Measurements from ENCODE around the gene MGP. TPM values are rescaled to one million over a fixed set of nuclear protein-coding genes. Genes with fewer than 3 reads are reported as not detected.

MGP gene
- polyA plus RNA-seq, 1 of the 3 experiments (the other 2 are of a cell fraction), result 76.2 TPM

DNA sequence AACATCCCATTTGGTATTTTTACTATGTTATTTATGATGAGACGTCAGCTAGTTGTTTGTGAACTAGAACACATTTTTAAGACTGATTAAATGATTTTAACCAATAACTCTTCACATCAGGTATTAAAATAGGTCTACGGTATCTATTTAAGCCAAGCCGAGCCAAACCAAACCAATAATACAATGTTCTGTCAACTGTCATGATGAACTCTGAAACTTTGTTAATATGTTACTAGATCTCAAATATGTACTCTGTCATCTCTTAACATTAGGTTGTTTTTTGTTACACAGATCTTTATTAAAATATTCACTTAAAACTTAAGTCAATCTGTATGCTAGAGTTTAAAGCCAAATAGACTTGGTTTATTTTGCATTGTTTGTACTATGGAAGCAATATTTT is 43.3 kb downstream of the MGP start:
- peak overlapping the region; percentile 20; the same call in 1 of the 2 replicates for H3K4me2 ChIP-seq
- DNase-seq, result no peak
- no peaks in the 10 kb centered on the region for H4K20me1 ChIP-seq (ENCODE audit: insufficient read depth)
- H3K9me3 ChIP-seq, result no peaks in the 10 kb centered on the region
- peaks cover 7 to 10% of the 10 kb centered on the region in 2 experiments; a peak in 3 of 4 replicates for H3K4me1 ChIP-seq (ENCODE audit: control insufficient read depth in 1 of 2, insufficient read depth in 2 of 2, low read depth in 1 of 2, low read length in 1 of 2)
- no peaks in the 10 kb centered on the region for H3K27me3 ChIP-seq (ENCODE audit: insufficient read depth)
- H3K79me2 ChIP-seq (ENCODE audit: insufficient read depth), result no peaks in the 10 kb centered on the region
- no peaks in the 10 kb centered on the region for H3K9me2 ChIP-seq
- no peak overlapping the region for H3K4me3 ChIP-seq (ENCODE audit: low read depth in 2 of 2, low read length in 1 of 2)
- CTCF ChIA-PET, result no interaction called here
- TF ChIP-seq, protein P1, sequence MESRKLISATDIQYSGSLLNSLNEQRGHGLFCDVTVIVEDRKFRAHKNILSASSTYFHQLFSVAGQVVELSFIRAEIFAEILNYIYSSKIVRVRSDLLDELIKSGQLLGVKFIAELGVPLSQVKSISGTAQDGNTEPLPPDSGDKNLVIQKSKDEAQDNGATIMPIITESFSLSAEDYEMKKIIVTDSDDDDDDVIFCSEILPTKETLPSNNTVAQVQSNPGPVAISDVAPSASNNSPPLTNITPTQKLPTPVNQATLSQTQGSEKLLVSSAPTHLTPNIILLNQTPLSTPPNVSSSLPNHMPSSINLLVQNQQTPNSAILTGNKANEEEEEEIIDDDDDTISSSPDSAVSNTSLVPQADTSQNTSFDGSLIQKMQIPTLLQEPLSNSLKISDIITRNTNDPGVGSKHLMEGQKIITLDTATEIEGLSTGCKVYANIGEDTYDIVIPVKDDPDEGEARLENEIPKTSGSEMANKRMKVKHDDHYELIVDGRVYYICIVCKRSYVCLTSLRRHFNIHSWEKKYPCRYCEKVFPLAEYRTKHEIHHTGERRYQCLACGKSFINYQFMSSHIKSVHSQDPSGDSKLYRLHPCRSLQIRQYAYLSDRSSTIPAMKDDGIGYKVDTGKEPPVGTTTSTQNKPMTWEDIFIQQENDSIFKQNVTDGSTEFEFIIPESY (IDR thresholded peaks at IDR 0.05; ENCODE audit: borderline replicate concordance, low read depth), result no peak
- TF ChIP-seq, protein P2, sequence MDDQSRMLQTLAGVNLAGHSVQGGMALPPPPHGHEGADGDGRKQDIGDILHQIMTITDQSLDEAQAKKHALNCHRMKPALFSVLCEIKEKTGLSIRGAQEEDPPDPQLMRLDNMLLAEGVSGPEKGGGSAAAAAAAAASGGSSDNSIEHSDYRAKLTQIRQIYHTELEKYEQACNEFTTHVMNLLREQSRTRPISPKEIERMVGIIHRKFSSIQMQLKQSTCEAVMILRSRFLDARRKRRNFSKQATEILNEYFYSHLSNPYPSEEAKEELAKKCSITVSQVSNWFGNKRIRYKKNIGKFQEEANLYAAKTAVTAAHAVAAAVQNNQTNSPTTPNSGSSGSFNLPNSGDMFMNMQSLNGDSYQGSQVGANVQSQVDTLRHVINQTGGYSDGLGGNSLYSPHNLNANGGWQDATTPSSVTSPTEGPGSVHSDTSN (IDR thresholded peaks at IDR 0.05), result no peak
- TF ChIP-seq TAF1 (IDR thresholded peaks at IDR 0.05; ENCODE audit: borderline replicate concordance, low read depth, low read length), result no peak
- TF ChIP-seq FOXJ3 (CRISPR knock-in tag; IDR thresholded peaks at IDR 0.05), result no peak
- no peak for TF ChIP-seq NFIC (IDR thresholded peaks at IDR 0.05; ENCODE audit: borderline replicate concordance)
- TF ChIP-seq, protein P3, sequence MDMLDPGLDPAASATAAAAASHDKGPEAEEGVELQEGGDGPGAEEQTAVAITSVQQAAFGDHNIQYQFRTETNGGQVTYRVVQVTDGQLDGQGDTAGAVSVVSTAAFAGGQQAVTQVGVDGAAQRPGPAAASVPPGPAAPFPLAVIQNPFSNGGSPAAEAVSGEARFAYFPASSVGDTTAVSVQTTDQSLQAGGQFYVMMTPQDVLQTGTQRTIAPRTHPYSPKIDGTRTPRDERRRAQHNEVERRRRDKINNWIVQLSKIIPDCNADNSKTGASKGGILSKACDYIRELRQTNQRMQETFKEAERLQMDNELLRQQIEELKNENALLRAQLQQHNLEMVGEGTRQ (IDR thresholded peaks at IDR 0.05; ENCODE audit: borderline replicate concordance, low read depth, low read length), result no peak
- no peak for TF ChIP-seq RFX5 (IDR thresholded peaks at IDR 0.05; ENCODE audit: low read length)
- no peak for TF ChIP-seq EP300 (IDR thresholded peaks at IDR 0.05; ENCODE audit: borderline replicate concordance in 1 of 2, low read depth in 1 of 2, low read length in 1 of 2)
- no peak for TF ChIP-seq FOXM1 (IDR thresholded peaks at IDR 0.05; ENCODE audit: low read depth)
- TF ChIP-seq SMC3 (IDR thresholded peaks at IDR 0.05; ENCODE audit: low read depth, low read length), result no peak
- no peak for TF ChIP-seq FOSL2 (IDR thresholded peaks at IDR 0.05; ENCODE audit: borderline replicate concordance, low read depth)
- no peak for TF ChIP-seq RCOR1 (IDR thresholded peaks at IDR 0.05; ENCODE audit: low read length)
- TF ChIP-seq, protein P4, sequence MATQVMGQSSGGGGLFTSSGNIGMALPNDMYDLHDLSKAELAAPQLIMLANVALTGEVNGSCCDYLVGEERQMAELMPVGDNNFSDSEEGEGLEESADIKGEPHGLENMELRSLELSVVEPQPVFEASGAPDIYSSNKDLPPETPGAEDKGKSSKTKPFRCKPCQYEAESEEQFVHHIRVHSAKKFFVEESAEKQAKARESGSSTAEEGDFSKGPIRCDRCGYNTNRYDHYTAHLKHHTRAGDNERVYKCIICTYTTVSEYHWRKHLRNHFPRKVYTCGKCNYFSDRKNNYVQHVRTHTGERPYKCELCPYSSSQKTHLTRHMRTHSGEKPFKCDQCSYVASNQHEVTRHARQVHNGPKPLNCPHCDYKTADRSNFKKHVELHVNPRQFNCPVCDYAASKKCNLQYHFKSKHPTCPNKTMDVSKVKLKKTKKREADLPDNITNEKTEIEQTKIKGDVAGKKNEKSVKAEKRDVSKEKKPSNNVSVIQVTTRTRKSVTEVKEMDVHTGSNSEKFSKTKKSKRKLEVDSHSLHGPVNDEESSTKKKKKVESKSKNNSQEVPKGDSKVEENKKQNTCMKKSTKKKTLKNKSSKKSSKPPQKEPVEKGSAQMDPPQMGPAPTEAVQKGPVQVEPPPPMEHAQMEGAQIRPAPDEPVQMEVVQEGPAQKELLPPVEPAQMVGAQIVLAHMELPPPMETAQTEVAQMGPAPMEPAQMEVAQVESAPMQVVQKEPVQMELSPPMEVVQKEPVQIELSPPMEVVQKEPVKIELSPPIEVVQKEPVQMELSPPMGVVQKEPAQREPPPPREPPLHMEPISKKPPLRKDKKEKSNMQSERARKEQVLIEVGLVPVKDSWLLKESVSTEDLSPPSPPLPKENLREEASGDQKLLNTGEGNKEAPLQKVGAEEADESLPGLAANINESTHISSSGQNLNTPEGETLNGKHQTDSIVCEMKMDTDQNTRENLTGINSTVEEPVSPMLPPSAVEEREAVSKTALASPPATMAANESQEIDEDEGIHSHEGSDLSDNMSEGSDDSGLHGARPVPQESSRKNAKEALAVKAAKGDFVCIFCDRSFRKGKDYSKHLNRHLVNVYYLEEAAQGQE (IDR thresholded peaks at IDR 0.05; ENCODE audit: low read depth, low read length), result no peak
- no peak for TF ChIP-seq GATA2 (CRISPR knock-in tag; IDR thresholded peaks at IDR 0.05)
- no peak for TF ChIP-seq TEAD4 (IDR thresholded peaks at IDR 0.05; ENCODE audit: borderline replicate concordance, insufficient read depth)
- H3F3A ChIP-seq (replicated peaks; ENCODE audit: insufficient read depth), result peaks cover 9% of the 10 kb centered on the region
- no peak overlapping the region for H2AFZ ChIP-seq (ENCODE audit: low read depth)
- H3K27ac ChIP-seq (ENCODE audit: low read depth in 2 of 2, low read length in 1 of 2), result peak overlapping the region; percentile 43 to 60; a peak in 3 of 4 replicates
- no peaks in the 10 kb centered on the region for H3K36me3 ChIP-seq (replicated peaks in 1 of 2; ENCODE audit: control insufficient read depth in 1 of 2, insufficient read depth in 2 of 2, low read length in 1 of 2)
- 69% methylated on average over 3 of the region's 3 CpGs for WGBS (ENCODE audit: low lambda C conversion rate)
- no peak overlapping the region for H3K9ac ChIP-seq
- POLR2A ChIA-PET, result no interaction called here

Measured in SK-N-SH (cell line).